Measurements from ENCODE around the gene CLDN6.

The CLDN6 gene

DNA sequence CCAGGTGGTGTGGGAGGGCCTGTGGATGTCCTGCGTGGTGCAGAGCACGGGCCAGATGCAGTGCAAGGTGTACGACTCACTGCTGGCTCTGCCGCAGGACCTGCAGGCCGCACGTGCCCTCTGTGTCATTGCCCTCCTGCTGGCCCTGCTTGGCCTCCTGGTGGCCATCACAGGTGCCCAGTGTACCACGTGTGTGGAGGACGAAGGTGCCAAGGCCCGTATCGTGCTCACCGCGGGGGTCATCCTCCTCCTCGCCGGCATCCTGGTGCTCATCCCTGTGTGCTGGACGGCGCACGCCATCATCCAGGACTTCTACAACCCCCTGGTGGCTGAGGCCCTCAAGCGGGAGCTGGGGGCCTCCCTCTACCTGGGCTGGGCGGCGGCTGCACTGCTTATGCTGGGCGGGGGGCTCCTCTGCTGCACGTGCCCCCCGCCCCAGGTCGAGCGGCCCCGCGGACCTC is 4.5 kb downstream of the CLDN6 start:
- no peak for DNase-seq (ENCODE audit: low read depth)

GRCh38 chr16:3012828-3013420 is 5.1 kb downstream of the CLDN6 start, which contains the start of gene CLDN9:
TSS of gene CLDN9 (plus strand) at chr16:3012923. CDS start at chr16:3013363, 440 bp downstream.
- no peak for DNase-seq (ENCODE audit: low read depth)

DNA sequence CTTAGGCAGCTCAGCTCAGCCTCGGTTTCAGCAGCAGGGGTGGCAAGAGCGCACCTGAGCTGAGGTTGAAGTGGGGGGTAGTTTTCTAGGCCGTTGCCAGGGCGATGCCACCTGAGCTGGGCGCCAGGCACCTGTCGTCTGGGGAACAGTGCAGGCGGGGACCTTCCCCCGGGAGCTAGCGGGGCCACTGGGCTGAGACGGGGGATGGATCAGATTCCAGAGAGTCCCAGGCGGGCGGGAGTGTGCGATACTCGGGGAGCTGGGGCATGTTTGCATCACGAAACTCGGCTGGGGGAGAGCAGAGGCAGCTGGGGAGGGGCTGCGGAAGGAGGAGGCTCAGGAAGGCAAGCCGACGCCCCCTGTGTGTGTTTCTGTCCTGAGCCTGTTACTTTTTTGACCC is 5.7 kb downstream of the CLDN6 start:
- DNase-seq (ENCODE audit: low read depth), result no peak

DNA sequence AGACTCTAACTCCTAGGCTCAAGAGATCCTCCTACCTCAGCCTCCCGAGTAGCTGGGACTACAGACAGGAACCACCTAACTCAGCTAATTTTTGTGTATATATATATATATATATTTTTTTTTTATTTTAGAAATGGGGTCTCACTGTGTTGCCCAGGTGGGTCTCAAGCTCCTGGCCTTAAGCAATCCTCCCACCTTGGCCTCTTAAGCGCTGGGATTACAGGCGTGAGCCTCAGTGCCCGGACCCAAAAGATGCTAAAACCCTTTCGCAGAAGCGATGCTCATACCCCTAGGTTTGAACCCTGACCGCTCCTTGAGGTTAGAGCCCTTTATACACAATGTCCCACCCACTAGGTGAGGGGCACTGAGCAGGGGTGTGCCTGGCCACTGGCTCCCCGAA is 7.5 kb downstream of the CLDN6 start:
- DNase-seq (ENCODE audit: low read depth), result no peak

GRCh38 chr16:3009568-3010390 is 8.2 kb downstream of the CLDN6 start:
- no peak for DNase-seq (ENCODE audit: low read depth)

GRCh38 chr16:3008690-3009037 is 9.3 kb downstream of the CLDN6 start:
- no peak for DNase-seq (ENCODE audit: low read depth)

DNA sequence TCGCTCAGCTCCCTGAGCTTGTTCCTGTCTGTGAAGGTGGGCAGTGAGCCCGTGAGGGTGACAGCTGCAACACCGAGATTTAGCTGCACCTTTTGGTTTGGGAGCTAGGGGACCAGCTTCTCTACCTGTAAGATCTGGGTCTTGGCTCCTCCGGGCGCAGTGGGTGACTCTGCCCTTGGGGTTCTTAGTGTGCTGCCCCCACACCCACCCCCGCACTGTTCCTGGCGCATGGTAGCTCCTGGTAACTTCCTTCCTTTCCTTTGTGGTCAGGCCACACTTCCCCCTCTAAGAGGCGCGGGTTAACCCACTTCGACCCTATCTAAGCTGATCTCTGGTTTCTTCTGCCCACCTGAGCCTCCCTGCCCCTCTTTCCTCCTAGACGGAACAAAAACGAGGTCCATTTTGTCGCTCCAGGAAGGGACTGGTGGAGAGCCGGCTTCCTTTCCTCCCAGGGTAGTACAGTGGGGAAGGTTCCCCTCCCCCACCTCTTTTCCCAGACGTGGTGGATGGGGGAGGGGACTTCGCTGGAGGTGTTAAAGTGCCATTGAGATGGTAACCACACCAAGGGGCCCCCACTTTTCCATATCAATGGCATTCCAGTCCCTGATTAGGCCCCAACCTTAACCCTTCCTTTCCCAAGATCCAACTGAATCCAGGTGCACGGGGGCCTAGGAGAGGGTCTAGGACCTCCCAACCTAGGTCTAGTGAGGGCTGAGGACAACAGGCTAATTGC is 9.9 kb downstream of the CLDN6 start:
- DNase-seq (ENCODE audit: low read depth), result no peak

GRCh38 chr16:3007059-3007956 is 10.7 kb downstream of the CLDN6 start:
- DNase-seq (ENCODE audit: low read depth), result no peak

GRCh38 chr16:3004781-3005284 is 13.2 kb downstream of the CLDN6 start:
- no peak for DNase-seq (ENCODE audit: low read depth)

DNA sequence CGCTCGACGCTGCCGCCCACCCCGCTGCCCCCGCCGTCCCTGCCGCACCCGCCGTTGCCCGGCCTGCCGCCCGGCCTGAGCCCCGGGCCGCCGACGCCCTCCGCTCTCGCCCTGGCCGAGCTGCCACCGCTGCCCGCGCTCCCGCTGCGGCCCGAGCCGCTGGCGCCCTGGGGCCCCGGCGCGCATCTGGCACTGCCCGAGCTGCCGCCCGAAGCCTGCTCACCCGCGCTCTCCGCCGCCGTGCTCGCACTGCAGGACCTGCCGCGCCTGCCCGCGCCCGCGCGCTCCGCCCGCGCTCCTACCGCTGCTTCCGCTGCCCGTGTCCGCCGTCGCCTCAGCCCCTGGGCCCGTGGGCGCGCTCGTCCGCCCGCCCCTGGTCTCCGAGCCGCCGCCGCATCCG is 13.7 kb downstream of the CLDN6 start:
- DNase-seq (ENCODE audit: low read depth), result no peak

- peak; percentile 96 for DNase-seq (ENCODE audit: low read depth)
These were observed 14.3 kb downstream of the CLDN6 start for GRCh38 chr16:3003582-3004270.

DNA sequence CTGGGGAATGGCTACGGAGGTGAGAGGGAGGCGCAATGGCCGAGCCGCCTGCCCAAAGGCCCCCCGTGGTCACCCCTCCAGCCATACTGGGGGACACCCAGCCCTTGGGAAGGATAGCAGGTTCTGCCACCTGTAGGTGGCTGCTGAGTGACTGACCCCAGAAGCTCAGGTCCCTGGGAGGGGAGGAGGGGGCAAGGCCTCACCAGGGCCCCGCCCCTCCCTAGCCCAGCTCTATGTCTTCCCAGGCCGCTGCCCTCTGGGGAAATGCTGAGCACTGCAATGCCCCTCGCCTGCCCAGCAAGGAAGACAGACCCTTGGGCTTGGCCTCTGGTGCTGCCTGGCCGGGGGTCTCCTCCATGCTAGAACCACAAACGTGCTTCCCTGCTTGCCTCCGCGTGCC is 16.7 kb downstream of the CLDN6 start:
- DNase-seq (ENCODE audit: low read depth), result no peak

GRCh38 chr16:3000540-3000939 is 17.4 kb downstream of the CLDN6 start:
- no peak for DNase-seq (ENCODE audit: low read depth)

DNA sequence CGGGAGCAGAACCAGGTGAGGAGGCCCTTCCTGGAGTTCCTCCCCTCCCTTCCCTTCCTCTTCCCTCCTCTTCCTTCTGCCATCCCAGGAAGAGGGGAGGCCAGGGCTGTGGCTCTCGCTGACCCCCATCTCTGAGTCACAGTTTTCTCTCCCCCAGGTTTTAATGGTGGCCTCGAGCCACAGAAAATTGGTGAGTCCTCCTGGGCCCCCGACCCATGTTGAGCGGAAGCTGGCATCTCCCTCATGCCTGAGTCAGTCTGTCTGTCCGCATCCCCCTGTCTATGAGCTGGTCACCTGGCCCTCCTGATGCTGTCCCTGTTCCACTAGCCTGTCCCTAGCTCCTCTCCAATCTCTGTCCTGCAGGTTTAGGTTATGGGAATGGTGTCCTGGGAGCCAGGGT is 18.1 kb downstream of the CLDN6 start:
- no peak for DNase-seq (ENCODE audit: low read depth)

GRCh38 chr16:2996298-2996697 is 21.7 kb downstream of the CLDN6 start:
- no peak for DNase-seq (ENCODE audit: low read depth)

DNA sequence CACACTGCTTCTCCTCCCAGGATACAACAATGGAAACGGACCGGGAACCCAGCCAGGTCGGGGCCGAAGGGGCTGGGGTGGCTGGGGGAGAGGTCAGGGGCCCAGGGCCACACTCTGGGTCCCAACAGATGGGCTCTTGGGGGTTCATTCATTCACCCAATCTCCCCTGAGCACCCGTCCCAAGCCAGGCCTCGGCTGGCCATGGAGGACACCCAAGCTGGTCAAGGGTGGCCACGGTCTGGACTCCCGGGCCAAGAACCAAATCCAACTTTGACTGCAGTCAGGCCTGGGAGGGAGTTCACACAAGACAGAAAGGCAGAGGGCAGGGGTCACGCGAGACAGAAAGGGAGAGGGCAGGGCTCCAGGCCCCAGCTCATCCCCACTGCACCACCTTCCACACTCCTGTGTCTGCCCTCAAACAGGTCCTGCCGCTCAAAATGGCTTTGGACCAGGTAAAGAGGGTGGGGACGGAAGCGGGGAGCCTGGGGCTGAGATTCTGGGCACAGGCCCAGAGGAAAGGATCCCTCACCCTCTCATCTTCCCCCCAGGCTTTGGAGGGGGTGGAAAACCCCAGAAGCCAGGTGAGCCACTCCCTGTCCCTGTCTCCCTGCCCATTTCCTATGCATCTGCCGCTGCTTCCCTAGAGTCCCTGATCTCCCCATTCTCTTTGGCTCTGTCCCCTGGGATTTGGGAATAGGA is 25.5 kb downstream of the CLDN6 start:
- no peak for DNase-seq (ENCODE audit: low read depth)

DNA sequence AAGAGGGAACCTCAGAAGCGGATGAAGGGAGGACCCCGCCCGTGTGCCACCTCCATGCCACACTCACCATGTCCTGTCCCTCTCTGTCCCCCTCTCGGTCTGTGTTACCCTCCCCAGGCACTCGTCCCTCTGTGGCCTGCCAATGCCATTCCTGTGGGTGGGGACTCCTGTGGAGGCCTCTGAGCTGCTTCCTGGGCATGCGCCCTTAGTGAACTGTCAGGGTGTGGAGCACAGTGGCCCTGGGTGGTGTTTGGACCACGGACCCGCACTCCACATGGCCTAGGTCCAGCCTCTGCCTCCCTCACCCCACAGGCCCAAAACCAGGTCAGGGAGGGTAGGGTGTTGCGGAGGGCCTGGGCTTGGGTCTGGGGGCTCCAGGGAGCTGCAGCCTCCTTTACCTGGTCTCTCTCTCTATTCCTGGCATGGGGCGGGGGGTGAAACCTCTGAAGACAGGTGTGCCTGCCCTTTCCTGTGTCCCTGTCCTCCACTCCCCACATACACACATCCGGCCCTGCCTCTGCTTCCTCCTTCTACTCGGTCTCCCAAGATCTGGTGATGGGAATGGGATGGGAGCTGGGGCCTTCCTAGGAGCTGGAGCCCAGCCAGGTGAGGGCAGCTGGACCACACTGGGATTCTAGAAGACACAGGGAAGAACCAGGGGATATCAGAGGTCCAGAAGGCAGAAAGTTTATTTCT is 26.3 kb downstream of the CLDN6 start:
- no peak for DNase-seq (ENCODE audit: low read depth)

- no peak for DNase-seq (ENCODE audit: low read depth)
These were observed 27.1 kb downstream of the CLDN6 start for GRCh38 chr16:2990891-2991290.

- DNase-seq (ENCODE audit: low read depth), result no peak
These were observed 29.3 kb downstream of the CLDN6 start for GRCh38 chr16:2988590-2989099.

DNA sequence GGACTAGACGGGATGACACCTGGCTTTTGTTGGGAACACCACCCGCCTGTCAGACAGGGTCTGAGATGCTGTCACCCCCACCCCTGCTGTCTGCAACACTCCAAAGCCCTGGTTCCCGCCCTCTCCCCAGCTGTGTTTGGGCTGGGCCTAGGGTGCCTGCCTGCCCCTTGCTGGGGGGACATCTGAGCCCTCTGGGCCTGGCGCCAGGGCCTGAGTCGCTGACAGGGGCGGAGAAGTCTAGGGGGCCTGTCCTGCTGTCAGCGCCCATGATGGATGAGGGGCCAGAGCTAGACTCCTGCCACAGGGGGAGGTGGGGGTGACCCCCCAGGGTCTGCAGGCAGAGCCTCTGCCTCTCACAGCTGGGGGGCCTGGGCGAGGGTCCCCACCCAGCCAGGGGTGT is 30.1 kb downstream of the CLDN6 start:
- DNase-seq (ENCODE audit: low read depth), result no peak
